Measurements from ENCODE around the gene VPS26C.

VPS26C gene

DNA sequence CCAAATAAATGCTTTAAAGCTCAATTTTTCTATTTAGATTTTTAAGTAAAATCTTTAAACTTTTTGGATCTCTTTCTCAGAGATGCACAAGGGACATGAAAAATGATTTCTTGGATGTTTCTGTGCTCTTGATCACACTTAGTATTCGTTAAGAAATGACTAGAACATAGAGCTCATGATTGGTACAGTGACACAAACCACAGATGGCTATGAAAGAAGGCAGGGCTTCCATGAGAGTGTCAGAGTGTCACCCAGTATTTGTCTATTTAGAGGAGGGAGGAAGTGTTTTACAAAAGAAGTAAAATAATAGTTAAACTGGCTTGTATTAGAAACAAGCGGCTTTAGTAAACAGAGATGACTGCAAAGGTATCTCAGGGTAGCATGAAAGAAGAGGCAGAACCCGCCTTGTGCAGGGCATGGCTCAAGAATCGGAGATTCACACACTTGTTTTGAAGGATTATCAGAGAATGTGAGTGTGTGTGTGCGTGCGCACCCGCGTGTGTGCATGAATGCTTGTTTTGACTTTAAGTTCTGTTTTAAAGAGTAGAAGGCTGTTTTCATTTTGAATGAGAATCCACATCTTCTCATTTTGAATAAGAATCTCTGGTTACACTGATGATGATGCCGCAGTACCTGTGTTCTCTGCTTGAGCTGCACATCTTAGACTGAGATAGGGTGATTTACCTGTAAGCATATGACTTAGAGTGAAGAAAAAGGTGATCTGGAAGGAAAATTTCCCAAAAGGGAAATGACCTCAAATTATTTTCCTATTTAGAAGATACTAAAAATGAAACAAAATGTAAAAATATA is 82.1 kb downstream of the VPS26C start:
- no peak for DNase-seq
- no peak overlapping the region for H3K4me3 ChIP-seq (ENCODE audit: low read depth in 1 of 2, low read length in 2 of 2)
- H3K27me3 ChIP-seq (ENCODE audit: insufficient read depth, low read length, poor library complexity) = no peaks in the 10 kb centered on the region
- H3K27ac ChIP-seq (ENCODE audit: low read length) = no peak overlapping the region
- TF ChIP-seq EZH2 (IDR thresholded peaks at IDR 0.05; ENCODE audit: borderline replicate concordance, low read depth, low read length, severe bottlenecking) = no peak
- TF ChIP-seq, protein P1, sequence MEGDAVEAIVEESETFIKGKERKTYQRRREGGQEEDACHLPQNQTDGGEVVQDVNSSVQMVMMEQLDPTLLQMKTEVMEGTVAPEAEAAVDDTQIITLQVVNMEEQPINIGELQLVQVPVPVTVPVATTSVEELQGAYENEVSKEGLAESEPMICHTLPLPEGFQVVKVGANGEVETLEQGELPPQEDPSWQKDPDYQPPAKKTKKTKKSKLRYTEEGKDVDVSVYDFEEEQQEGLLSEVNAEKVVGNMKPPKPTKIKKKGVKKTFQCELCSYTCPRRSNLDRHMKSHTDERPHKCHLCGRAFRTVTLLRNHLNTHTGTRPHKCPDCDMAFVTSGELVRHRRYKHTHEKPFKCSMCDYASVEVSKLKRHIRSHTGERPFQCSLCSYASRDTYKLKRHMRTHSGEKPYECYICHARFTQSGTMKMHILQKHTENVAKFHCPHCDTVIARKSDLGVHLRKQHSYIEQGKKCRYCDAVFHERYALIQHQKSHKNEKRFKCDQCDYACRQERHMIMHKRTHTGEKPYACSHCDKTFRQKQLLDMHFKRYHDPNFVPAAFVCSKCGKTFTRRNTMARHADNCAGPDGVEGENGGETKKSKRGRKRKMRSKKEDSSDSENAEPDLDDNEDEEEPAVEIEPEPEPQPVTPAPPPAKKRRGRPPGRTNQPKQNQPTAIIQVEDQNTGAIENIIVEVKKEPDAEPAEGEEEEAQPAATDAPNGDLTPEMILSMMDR (IDR thresholded peaks at IDR 0.05; ENCODE audit: borderline replicate concordance, extremely low read depth, low read length, poor library complexity, severe bottlenecking) = no peak
- peaks cover 73% of the 10 kb centered on the region for H3K36me3 ChIP-seq (ENCODE audit: insufficient read depth, low read length)
- no peaks in the 10 kb centered on the region for H3K4me1 ChIP-seq (ENCODE audit: insufficient read depth, low read length)
- no peaks in the 10 kb centered on the region for H4K20me1 ChIP-seq (ENCODE audit: insufficient read depth, low read length)
- H3K79me2 ChIP-seq (ENCODE audit: insufficient read depth, low read length) = no peaks in the 10 kb centered on the region
- no peaks in the 10 kb centered on the region for H3K9me3 ChIP-seq (ENCODE audit: insufficient read depth, low read length, severe bottlenecking)
- H3K9ac ChIP-seq (ENCODE audit: low read depth, low read length) = no peak overlapping the region
- no peak for ATAC-seq (ENCODE audit: insufficient read depth, low read depth)
- H3K4me2 ChIP-seq (ENCODE audit: insufficient read depth, low read length) = no peak overlapping the region
- H2AFZ ChIP-seq (ENCODE audit: low read depth, low read length) = no peak overlapping the region

DNA sequence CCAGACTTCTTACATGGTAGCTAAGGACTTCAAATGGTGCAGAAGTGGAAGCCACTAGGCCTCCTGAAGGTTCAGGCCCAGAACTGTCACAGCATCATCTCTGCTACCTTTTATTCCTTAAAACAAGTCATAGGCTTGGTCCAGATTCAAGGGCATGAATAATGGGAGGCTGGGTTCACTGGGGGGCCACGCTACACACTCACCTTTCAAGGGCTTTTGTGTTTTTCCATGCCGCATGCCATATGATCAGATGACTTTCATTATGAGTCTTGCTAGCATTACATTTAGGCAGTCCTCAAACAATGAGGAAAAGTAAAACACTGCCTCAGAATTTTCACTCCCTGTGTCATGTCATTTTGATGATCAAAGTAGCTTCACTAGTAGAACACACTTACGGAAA is 83.4 kb downstream of the VPS26C start:
- no peaks in the 10 kb centered on the region for H3K79me2 ChIP-seq (ENCODE audit: insufficient read depth, low read length)
- DNase-seq (no peak), ATAC-seq (ENCODE audit: insufficient read depth, low read depth) (no peak)
- H4K20me1 ChIP-seq (ENCODE audit: insufficient read depth, low read length) = no peaks in the 10 kb centered on the region
- TF ChIP-seq EZH2 (IDR thresholded peaks at IDR 0.05; ENCODE audit: borderline replicate concordance, low read depth, low read length, severe bottlenecking) = no peak
- TF ChIP-seq, protein P1 (IDR thresholded peaks at IDR 0.05; ENCODE audit: borderline replicate concordance, extremely low read depth, low read length, poor library complexity, severe bottlenecking) = no peak
- no peak overlapping the region for H2AFZ ChIP-seq (ENCODE audit: low read depth, low read length)
- no peak overlapping the region for H3K9ac ChIP-seq (ENCODE audit: low read depth, low read length)
- H3K4me3 ChIP-seq (ENCODE audit: low read depth in 1 of 2, low read length in 2 of 2) = no peak overlapping the region
- H3K4me1 ChIP-seq (ENCODE audit: insufficient read depth, low read length) = no peaks in the 10 kb centered on the region
- H3K27ac ChIP-seq (ENCODE audit: low read length) = no peak overlapping the region
- no peaks in the 10 kb centered on the region for H3K9me3 ChIP-seq (ENCODE audit: insufficient read depth, low read length, severe bottlenecking)
- H3K36me3 ChIP-seq (ENCODE audit: insufficient read depth, low read length) = peaks cover 73% of the 10 kb centered on the region
- H3K4me2 ChIP-seq (ENCODE audit: insufficient read depth, low read length) = no peak overlapping the region
- H3K27me3 ChIP-seq (ENCODE audit: insufficient read depth, low read length, poor library complexity) = no peaks in the 10 kb centered on the region

DNA sequence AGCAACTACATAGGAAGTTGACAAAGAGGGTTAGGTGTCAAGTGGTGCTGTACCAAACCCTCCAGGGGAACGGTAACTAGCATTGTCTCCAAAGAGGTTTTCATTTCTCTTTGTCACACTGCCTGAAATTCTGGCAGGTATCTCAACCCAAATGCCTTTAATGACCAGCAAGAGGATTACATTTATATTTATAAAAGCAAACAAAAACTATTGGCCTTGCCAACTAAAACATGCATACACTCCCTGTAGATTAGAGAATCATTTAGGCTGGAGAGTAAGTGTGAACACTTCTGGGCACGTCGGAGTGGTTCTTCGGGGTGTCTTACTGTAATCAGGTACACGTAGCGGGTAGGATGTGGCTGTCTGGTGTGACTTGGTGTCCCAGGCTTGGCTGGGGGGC is 84.9 kb downstream of the VPS26C start:
- no peaks in the 10 kb centered on the region for H3K27me3 ChIP-seq (ENCODE audit: insufficient read depth, low read length, poor library complexity)
- H3K79me2 ChIP-seq (ENCODE audit: insufficient read depth, low read length) = no peaks in the 10 kb centered on the region
- ATAC-seq (ENCODE audit: insufficient read depth, low read depth) (no peak), DNase-seq (no peak)
- no peaks in the 10 kb centered on the region for H3K4me1 ChIP-seq (ENCODE audit: insufficient read depth, low read length)
- H3K27ac ChIP-seq (ENCODE audit: low read length) = no peak overlapping the region
- TF ChIP-seq, protein P1 (IDR thresholded peaks at IDR 0.05; ENCODE audit: borderline replicate concordance, extremely low read depth, low read length, poor library complexity, severe bottlenecking) = no peak
- TF ChIP-seq EZH2 (IDR thresholded peaks at IDR 0.05; ENCODE audit: borderline replicate concordance, low read depth, low read length, severe bottlenecking) = no peak
- no peak overlapping the region for H3K4me3 ChIP-seq (ENCODE audit: low read depth in 1 of 2, low read length in 2 of 2)
- H3K36me3 ChIP-seq (ENCODE audit: insufficient read depth, low read length) = peaks cover 73% of the 10 kb centered on the region
- H3K9ac ChIP-seq (ENCODE audit: low read depth, low read length) = no peak overlapping the region
- no peaks in the 10 kb centered on the region for H4K20me1 ChIP-seq (ENCODE audit: insufficient read depth, low read length)
- no peak overlapping the region for H3K4me2 ChIP-seq (ENCODE audit: insufficient read depth, low read length)
- no peak overlapping the region for H2AFZ ChIP-seq (ENCODE audit: low read depth, low read length)
- H3K9me3 ChIP-seq (ENCODE audit: insufficient read depth, low read length, severe bottlenecking) = no peaks in the 10 kb centered on the region
